Spleen (tissue), 11 donors: ENCODE data around the gene FGF22. TPM values are rescaled to one million over a fixed set of nuclear protein-coding genes. Genes with fewer than 3 reads are reported as not detected.
"Not testable (repeated sequence)": the region's sequence is repeated elsewhere in the genome, so short reads cannot be mapped to it uniquely, and the experiment has no call there.

ENCODE experiments used
- DNase-seq: peaks from one replicate; pipeline ENCODE4 v3.0.0-alpha.2; 2020
- H3K27ac ChIP-seq, 8 donors: fragments of 200-600 bp; sonication (generic) in 7 of 8; 1 replicate in 4 of 8; 2 replicates in 4 of 8; pipeline versions ENCODE4 v1.5.0 to v1.8.0; 2016 to 2021; ENCODE audit warnings: inconsistent platforms in 4 of 8, mild to moderate bottlenecking in 4 of 8, moderate library complexity in 1 of 8
- H3K27me3 ChIP-seq, 7 donors: fragments of 200-600 bp; sonication (generic) in 6 of 7; replicated peaks in 1 of 7; 1 replicate in 4 of 7; 2 replicates in 3 of 7; pipeline versions ENCODE4 v1.5.0 to v1.8.0; 2016 to 2021; ENCODE audit warnings: inconsistent platforms in 3 of 7, mild to moderate bottlenecking in 1 of 7
- H3K36me3 ChIP-seq, 6 donors: fragments of 200-600 bp; sonication (generic) in 5 of 6; 1 replicate in 4 of 6; 2 replicates in 2 of 6; pipeline versions ENCODE4 v1.5.0 to v1.8.0; 2016 to 2021; ENCODE audit warnings: inconsistent platforms in 2 of 6
- H3K4me1 ChIP-seq, 6 donors: fragments of 200-600 bp; sonication (generic) in 5 of 6; 1 replicate in 3 of 6; 2 replicates in 3 of 6; pipeline versions ENCODE4 v1.5.0 to v1.8.0; 2016 to 2021; ENCODE audit warnings: inconsistent platforms in 3 of 6
- H3K4me3 ChIP-seq, 8 donors: fragments of 200-600 bp; sonication (generic) in 7 of 8; 1 replicate in 4 of 8; 2 replicates in 4 of 8; pipeline versions ENCODE4 v1.5.0 to v1.8.0; 2016 to 2021; ENCODE audit warnings: inconsistent platforms in 4 of 8, mild to moderate bottlenecking in 4 of 8, moderate library complexity in 2 of 8
- H3K9me3 ChIP-seq, 8 donors: fragments of 200-600 bp; sonication (generic) in 7 of 8; 1 replicate in 4 of 8; 2 replicates in 4 of 8; pipeline versions ENCODE4 v1.5.0 to v1.8.0; 2016 to 2021; ENCODE audit warnings: inconsistent platforms in 4 of 8
- CTCF ChIP-seq, 11 experiments: fragments of 200-600 bp in 7 of 11; fragments of 450-650 bp in 4 of 11; sonication (generic) in 4 of 11; IDR thresholded peaks in 8 of 11; conservative IDR thresholded peaks in 3 of 11; 1 replicate in 7 of 11; 2 replicates in 4 of 11; pipeline versions ENCODE4 v1.4.0 to v1.8.0; 2016 to 2021; ENCODE audit warnings: antibody characterized with exemption in 11 of 11, inconsistent platforms in 4 of 11, mild to moderate bottlenecking in 1 of 11
- POLR2A ChIP-seq, 3 donors: fragments of 450-650 bp; IDR thresholded peaks; one replicate each; pipeline ENCODE4 v1.5.1; 2017; ENCODE audit warnings: antibody characterized with exemption in 3 of 3, mild to moderate bottlenecking in 1 of 3
- POLR2AphosphoS5 ChIP-seq, 3 donors: sonication (generic); formaldehyde crosslinking; IDR thresholded peaks; one replicate each; pipeline ENCODE4 v1.5.1; 2017; ENCODE audit warnings: antibody characterized with exemption in 3 of 3
- WGBS, 5 donors: extraction: QIAGEN DNeasy Blood & Tissue Kit in 3 of 5; methylation state at CpG; one replicate each; pipeline versions ENCODE4 v1.1.5 to v1.1.7; 2013 to 2018; 5-methylcytosine and 5-hydroxymethylcytosine counted together
- intact Hi-C: fragments of 100-400 bp; cut with DNase I; formaldehyde crosslinking; loops from one replicate; pipeline ENCODE4 v1.15.0; 2023; ENCODE audit warnings: low total_unique reads
- polyA plus RNA-seq, 3 donors: library from polyadenylated mRNA; stranded (reverse); fragments of 200-250 nt; gene quantifications; one replicate each; pipeline ENCODE4 v1.2.1, GENCODE V29; 2013
- total RNA-seq, 7 donors: library from RNA; depleted of rRNA in 3 of 7; stranded (reverse); fragments of >200 nt in 3 of 7; fragmentation: NEBNext Ultra II Directional in 4 of 7; extraction: Animal tissue kit (Norgen Biotek cat#: 25700) in 4 of 7; gene quantifications; one replicate each; pipeline versions ENCODE4 v1.1.0 to v1.2.1, GENCODE V29; 2016 to 2021
- donor health status: healthy with polysubstance abuse.
- donor health status: DM: no; HTN: no; CAD: no; lungs with moderate emphysema.
- donor health status: DM: no; HTN: no; CAD: no.
- donor health status: Bipolar disorder and iron deficiency.
- donor health status: healthy.
- donor health status: DM: no; HTN: no; CAD: no.
- donor health status: DM: yes; HTN: yes; CAD: no.

The FGF22 gene
- total and polyA plus RNA-seq, 10 donors = 0.10 to 0.61 (median 0.23) TPM; not detected in 6

GRCh38 chr19:624433-625109, 15.1 kb upstream of the FGF22 start:
- no peak for DNase-seq
- Histone ChIP-seq H3K9me3 (no peaks in the 10 kb centered on the region), H3K4me3 (no peak overlapping the region), H3K4me1 (peaks cover 0 to 8% (median 0%) of the 10 kb centered on the region in 6 donors), H3K36me3 (peaks cover 0 to 97% (median 72%) of the 10 kb centered on the region in 6 donors), H3K27me3 (no peaks in the 10 kb centered on the region), H3K27ac (no peak overlapping the region)
- intact Hi-C loops = no loop called here
- no peak for TF ChIP-seq CTCF (IDR thresholded peaks at IDR 0.05 in 8 of 11, conservative IDR thresholded peaks at IDR 0.05 in 3 of 11)
- no peak for TF ChIP-seq POLR2A (IDR thresholded peaks at IDR 0.05)
- no peak for TF ChIP-seq POLR2AphosphoS5 (IDR thresholded peaks at IDR 0.05)
- WGBS, 5 donors = 93 to 97% (median 96%) methylated on average over 20 to 24 of the region's 24 CpGs

- TF ChIP-seq POLR2AphosphoS5 (IDR thresholded peaks at IDR 0.05) (no peak), POLR2A (IDR thresholded peaks at IDR 0.05) (no peak), CTCF (IDR thresholded peaks at IDR 0.05 in 8 of 11, conservative IDR thresholded peaks at IDR 0.05 in 3 of 11) (no peak)
- 90 to 98% (median 95%) methylated on average over 5 of the region's 5 CpGs for WGBS, 5 donors
- intact Hi-C loops = no loop called here
- Histone ChIP-seq H3K27ac (no peak overlapping the region), H3K4me3 (no peak overlapping the region), H3K9me3 (no peaks in the 10 kb centered on the region), H3K4me1 (peaks cover 0 to 14% (median 0%) of the 10 kb centered on the region in 6 donors), H3K36me3 (peaks cover 0 to 97% (median 67%) of the 10 kb centered on the region in 6 donors), H3K27me3 (no peaks in the 10 kb centered on the region)
- DNase-seq = no peak
Observed at GRCh38 chr19:625257-625656, 14.4 kb upstream of the FGF22 start.

GRCh38 chr19:626566-626965, 13.1 kb upstream of the FGF22 start:
- 94 to 97% (median 95%) methylated on average over 7 of the region's 7 CpGs for WGBS, 5 donors
- H3K36me3 ChIP-seq = peaks cover 0 to 97% (median 57%) of the 10 kb centered on the region in 6 donors
- H3K27me3 ChIP-seq = not testable (repeated sequence)

GRCh38 chr19:628168-628567, 11.5 kb upstream of the FGF22 start:
- peak in 4 of 11 experiments; percentile 14 to 40 (median 21) for TF ChIP-seq CTCF (IDR thresholded peaks at IDR 0.05 in 8 of 11, conservative IDR thresholded peaks at IDR 0.05 in 3 of 11)
- no peak for TF ChIP-seq POLR2A (IDR thresholded peaks at IDR 0.05)
- Histone ChIP-seq H3K36me3 (peaks cover 0 to 81% (median 42%) of the 10 kb centered on the region in 6 donors), H3K4me3 (no peak overlapping the region), H3K27me3 (no peaks in the 10 kb centered on the region), H3K4me1 (peaks cover 10 to 42% (median 21%) of the 10 kb centered on the region in 6 donors), H3K9me3 (no peaks in the 10 kb centered on the region), H3K27ac (no peak overlapping the region)
- intact Hi-C loops = no loop called here
- WGBS, 5 donors = 87 to 92% (median 88%) methylated on average over 13 to 19 of the region's 19 CpGs
- DNase-seq = no peak

More at GRCh38 chr19:626566-626965, 13.1 kb upstream of the FGF22 start:
- DNase-seq, H3K9me3 ChIP-seq, H3K27ac ChIP-seq, H3K4me3 ChIP-seq, intact Hi-C loops: not testable (repeated sequence)
- peaks cover 0 to 26% (median 5%) of the 10 kb centered on the region in 6 donors for H3K4me1 ChIP-seq

GRCh38 chr19:629515-629914, 10.2 kb upstream of the FGF22 start:
- WGBS, 5 donors = 84 to 91% (median 90%) methylated on average over 24 to 25 of the region's 25 CpGs
- H3K4me3 ChIP-seq, intact Hi-C loops, H3K27me3 ChIP-seq, DNase-seq, H3K27ac ChIP-seq, H3K9me3 ChIP-seq: not testable (repeated sequence)
- Histone ChIP-seq H3K36me3 (peaks cover 0 to 68% (median 31%) of the 10 kb centered on the region in 6 donors), H3K4me1 (peaks cover 17 to 53% (median 31%) of the 10 kb centered on the region in 6 donors)
